Measurements from ENCODE around the gene PTPRG.

The PTPRG gene

GRCh38 chr3:62142331-62143085 lies 581.1 kb downstream of the PTPRG start:
- peak; percentile 56 for DNase-seq

GRCh38 chr3:62143843-62144450 lies 582.6 kb downstream of the PTPRG start:
- DNase-seq: peak; percentile 34

- DNase-seq: no peak
These were observed 583.1 kb downstream of the PTPRG start for GRCh38 chr3:62144482-62144881.

- no peak for DNase-seq
These were observed 583.9 kb downstream of the PTPRG start for GRCh38 chr3:62145086-62145757.

GRCh38 chr3:62149539-62149938 lies 588.2 kb downstream of the PTPRG start:
- no peak for DNase-seq

DNA sequence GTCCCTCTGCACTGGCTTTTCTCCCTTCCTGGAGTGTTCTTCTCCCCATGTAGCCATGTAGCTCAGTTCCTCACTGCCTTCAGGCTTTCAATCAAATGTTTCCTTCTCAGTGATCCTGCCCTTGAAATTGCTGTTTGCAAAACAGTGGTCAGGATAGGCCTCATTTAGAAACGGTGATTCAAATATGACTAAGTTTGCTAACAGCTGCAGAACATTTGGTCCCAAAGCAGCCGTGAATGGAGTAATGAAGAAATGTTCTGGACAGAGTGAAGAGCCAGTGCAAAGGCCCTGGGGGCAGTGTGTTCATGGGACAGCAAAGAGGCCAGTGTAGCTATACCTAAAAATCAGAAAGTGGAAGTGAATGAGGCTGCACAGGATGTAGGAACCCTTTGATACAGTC lies 588.6 kb downstream of the PTPRG start:
- no peak for DNase-seq

GRCh38 chr3:62151591-62151990 lies 590.2 kb downstream of the PTPRG start:
- DNase-seq: no peak

DNA sequence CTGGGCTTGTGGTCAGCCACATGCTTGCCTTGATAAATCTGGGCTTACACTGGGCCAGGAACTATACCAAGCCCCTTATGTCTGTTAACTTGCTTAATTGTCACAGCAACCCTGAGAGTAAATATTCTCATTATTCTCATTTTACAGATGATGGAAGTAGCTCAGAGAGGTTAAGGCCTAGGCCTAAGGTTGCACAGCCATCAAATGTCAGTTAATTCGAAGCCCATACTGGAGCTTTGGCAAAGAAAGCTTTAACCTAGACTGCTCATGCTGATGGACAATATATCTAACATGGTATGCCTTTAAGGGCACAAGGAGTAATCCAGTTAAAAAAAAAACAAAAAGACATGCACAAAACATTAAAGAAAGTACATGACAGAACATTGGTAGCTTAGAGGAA lies 591.9 kb downstream of the PTPRG start:
- DNase-seq: no peak

DNA sequence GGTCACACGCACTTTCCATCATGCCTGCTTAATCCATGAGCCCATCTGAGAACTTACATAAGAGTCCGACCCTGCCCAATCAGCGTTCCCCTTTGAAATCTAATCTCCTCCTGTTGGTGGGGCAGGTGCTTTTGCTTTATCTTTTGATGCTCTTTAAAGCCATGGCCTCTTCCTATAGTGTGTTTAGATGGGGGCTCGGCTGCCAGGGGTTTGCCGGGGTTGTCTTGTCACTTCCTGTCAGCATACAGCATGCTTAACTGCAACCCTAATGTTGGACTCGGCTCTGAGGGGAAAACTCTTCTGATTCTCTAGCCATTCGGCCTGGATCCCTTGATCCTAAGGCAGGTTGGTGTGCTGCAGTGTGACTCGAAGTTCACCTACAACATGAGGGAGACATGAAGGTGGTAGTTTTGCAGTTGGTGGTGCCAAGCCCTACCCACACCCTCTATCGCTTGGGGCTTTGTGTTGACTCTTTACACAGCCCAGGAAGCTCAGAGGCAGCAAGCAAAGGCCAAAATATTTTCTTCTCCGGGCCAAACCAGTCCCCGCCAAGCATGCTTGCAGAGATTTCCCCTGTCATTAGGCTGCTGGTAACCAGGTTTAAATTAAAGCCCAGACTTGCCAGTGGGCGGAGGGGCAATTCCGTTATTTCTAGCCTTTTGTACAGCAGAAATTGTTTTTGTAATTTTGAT lies 593.2 kb downstream of the PTPRG start:
- DNase-seq: no peak

GRCh38 chr3:62159056-62159708 lies 597.8 kb downstream of the PTPRG start:
- no peak for DNase-seq

DNA sequence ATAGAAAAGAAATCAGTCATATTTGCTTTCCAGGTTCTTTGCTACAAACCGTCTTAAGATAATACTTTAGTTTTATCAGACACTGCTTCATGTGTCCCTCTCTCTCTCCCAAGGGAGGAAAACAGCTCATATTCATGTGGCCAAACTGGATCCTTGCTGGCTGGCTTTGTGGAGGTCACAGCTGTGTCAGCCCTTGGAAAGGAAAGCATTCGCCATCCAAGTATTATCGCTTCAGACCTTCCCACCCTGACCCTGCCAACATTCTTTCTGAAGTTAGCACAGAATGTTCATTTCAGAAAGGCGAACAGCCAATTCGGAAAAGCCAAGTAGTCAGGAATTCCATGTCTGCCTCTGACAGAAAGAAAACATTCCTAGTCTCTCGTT lies 598.3 kb downstream of the PTPRG start:
- no peak for DNase-seq

DNA sequence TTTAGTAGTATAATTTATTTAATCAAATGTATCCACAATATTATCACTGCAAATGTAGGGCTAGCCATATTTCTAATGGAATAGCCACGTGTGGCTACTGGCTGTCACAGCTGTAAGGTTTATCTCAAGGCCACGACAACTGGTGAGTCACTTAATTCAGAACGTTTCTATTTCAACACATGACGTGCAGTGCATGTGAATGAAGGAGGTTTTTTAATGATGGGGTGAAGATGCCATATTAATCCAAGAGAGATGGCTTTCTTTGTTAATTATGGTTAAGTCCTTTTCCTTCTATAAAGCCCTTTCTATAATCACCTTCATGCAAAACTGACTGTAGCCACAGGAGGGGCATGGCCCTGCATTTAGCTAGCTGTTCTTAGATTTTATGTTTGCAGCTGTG lies 600.0 kb downstream of the PTPRG start:
- no peak for DNase-seq

DNA sequence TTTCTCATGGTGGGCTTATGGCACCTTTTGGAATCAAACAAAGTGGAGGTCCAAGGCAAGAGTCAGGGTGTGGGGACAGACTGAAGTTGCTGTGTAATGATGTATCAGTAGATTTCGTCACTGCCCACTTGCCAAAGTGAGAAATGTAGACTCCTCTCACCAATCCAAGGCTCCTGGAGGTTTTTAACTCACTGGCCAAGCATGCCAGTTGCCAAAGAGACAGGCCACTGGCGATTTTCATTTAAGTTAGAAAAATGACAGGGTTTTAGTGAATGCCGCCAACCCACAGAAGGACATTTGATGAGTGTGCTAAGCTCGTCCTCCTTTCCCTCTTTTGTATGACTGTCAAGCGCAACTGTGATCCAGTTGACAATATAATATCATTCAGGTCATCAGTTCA lies 602.8 kb downstream of the PTPRG start:
- DNase-seq: no peak

GRCh38 chr3:62164746-62165145 lies 603.4 kb downstream of the PTPRG start:
- no peak for DNase-seq

DNA sequence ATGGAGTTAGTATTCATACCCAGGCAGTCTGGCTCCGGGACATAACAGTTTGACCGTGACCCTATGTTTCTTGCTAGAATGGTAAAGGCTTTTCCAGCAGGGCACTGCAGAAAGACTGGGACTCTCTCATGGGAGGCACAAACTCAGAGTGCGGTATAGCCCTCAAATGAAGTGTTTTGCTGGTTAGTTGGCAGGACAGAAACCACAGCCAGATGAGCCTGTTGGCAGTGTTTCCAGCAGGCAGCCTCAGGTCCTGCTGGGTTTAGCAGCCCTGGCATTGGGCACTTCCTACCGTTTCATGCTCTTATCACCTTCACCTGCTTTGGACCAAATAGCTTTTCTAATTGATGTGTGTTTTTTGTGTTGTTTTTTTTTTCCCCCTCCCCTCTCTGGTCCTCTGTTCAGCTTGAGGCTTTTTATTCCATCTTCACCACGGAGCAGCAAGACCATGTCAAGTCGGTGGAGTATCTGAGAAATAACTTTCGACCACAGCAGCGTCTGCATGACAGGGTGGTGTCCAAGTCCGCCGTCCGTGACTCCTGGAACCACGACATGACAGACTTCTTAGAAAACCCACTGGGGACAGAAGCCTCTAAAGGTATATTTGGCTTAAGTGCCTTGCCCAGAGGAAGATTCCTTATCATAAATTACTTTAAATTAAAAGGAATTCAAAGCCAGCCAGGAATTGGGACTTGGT lies 606.3 kb downstream of the PTPRG start:
- no peak for DNase-seq

DNA sequence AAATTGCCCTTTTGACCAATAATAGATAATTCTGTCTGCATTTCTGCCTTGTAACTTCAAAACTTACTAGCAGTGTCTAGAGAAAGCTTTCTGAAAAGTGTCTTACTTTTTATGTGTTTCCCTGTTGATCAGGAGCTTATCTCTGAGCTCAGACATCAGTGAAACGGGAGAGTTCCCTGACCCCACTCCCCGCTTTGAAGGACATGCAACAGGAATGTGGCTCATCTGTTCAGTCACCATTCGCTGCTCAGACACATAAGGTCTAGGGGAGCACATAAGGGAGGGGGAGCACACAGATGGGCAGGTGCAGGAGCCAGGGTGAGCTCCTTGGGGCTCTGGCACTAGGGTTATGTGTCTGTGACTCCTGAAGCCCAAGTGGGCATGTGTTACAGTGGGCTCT lies 607.0 kb downstream of the PTPRG start:
- no peak for DNase-seq

DNA sequence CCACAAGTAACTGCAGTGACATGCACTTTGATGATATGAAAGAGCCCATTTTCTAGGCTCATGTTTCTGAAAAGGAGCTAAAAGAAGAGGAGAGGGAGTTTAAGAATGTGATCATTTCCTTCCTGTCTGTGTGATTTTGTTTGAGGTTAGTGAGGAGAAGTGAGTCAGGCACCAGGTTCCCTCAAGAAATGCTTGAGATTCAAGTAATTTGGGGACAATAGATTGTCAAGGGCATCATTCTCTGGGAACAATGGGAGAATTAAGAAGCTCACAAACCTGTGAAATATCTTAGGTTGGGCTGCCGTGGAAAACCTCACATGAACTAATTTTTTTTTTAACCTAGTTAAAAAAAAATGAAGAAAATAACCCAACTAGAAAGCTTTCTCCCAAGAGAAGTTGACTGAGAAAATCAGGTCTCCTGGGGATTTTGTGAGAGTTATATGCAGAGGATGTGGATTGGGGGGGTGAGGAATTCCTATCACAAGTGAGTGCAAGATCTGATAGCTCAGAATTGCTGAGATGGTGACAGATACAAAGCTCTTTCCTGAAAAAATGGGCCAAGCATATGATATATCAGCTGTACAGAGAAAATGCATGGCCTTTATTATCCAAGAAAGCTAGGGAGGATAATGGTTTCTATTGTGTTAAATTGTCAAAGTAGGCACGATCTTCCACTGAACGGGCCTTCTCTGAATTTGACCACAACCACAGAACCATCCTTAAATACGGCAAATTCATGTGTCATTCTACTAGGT lies 608.7 kb downstream of the PTPRG start:
- no peak for DNase-seq

DNA sequence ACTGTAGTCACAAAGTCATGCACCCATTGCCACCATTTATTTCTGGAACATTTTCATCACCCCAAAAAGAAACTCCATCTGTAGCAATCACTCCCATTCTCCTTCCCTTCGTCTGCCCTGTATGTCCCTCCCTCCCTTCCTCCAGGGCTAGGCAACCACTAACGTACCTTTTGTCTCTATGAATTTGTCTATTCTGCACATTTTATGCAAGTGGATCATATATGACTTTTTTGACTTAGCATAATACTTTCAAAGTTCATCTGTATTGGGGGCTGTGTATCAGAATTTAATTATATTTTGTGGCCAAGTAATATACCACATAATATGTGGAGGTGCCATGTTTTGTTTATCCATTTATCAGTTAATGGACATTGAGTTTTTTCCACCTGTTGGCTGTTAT lies 610.4 kb downstream of the PTPRG start:
- DNase-seq: no peak

- DNase-seq: no peak
These were observed 610.8 kb downstream of the PTPRG start for GRCh38 chr3:62172199-62172598.

- DNase-seq: no peak
These were observed 612.7 kb downstream of the PTPRG start for GRCh38 chr3:62173939-62174515.

DNA sequence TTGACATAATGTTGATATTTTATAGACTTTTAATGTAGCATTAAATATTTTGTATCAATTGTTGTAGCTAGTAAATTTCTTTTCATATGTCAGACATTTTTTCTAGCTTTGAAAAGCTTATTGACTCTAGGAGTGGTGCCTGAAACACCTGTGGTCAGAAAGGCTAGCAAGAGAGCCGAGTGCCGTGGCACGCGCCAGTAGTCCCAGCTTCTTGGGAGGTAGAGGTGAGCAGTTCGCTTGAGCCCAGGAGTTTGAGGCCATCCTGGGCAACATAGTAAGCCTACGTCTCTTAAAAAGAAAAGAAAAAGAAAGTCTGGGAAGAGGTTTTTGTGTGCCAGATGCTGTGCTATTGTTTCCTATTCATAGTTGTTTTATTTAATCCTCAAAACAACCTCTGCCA lies 613.8 kb downstream of the PTPRG start:
- no peak for DNase-seq

Data from NCI-H146 (cell line).